Stimulated activated CD8-positive, alpha-beta memory T cell treated with anti-CD3 and anti-CD28 coated beads, Interleukin-7, amount 100 ng/mL, for 48 hours (primary cell): Measurements from ENCODE around the gene TTC13.
"Not testable (repeated sequence)": the region's sequence is repeated elsewhere in the genome, so short reads cannot be mapped to it uniquely, and the experiment has no call there.

Source experiments
- DNase-seq, 2 donors: peaks; one replicate each; pipeline ENCODE4 v3.0.0-alpha.2; 2020; ENCODE audit warnings: low read depth in 1 of 2; ENCODE audit errors: extremely low read depth in 1 of 2

The TTC13 gene

DNA sequence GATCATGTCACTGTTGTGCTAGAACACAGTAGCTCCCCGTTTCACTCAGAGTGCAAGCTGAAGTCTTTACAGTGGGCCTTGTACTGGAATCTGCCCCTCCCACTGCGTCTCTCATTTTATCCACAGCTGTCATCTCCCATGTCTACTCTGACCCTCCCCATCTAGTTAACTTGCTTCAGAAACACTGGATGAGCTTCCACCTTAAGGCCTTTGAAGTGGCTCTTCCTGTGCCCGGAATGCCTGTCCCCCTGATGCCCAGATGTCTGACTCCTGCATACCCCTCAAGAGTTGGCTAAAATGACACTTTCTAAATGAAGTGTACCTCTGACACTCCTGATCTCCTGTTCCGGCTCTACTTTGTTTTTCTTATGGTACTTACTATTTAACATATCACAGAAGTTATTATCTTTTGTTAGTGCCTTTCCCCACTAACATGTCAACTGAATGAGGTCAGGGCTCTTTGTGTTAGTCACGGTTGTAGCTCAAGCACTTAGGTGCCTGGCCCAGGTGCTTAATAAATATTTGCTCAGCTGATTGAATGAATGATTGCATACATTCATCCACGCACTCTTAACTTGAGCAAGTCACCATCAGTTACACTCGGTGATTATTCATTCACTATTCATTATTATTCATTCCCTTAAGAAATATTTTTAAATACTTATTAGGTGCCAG is 13.6 kb upstream of the TTC13 start:
- DNase-seq, result no peak

GRCh38 chr1:230987448-230987847 is 8.8 kb upstream of the TTC13 start:
- no peak for DNase-seq

DNA sequence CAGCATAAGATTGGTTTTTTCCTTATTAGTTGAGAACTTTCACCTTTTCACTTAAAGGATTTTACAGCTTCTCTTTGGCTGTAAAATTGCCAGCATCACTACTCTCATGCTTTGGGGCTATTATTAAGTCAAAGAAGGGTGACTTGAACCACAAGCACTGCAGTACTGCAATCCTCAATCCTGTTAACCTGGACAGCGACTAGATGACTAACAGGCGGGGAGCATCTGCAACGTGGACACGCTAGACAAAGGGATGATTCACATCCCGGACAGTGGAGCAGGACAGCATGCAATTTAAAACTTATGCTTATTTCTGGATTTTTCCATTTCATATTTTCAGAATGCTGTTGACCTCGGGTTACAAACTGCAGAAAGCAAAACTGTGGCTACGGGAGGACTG is 8.3 kb upstream of the TTC13 start:
- no peak for DNase-seq

DNA sequence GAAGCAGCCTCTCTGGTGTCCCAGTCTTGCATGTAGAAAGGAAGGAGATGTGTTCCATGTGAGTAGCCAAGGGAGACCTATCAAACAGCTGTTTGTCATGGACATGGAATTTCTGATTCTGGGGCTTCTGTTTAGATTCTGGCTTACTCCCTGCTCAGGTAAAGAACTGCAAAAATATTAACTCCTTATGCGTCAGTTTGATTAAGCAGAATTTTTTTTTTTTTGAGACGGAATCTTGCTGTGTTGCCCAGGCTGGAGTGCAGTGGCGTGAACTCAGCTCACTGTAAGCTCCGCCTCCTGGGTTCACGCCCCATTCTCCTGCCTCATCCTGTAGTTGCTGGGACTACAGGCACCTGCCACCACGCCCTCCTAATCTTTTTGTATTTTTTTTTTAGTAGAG is 7.0 kb upstream of the TTC13 start:
- no peak for DNase-seq

DNA sequence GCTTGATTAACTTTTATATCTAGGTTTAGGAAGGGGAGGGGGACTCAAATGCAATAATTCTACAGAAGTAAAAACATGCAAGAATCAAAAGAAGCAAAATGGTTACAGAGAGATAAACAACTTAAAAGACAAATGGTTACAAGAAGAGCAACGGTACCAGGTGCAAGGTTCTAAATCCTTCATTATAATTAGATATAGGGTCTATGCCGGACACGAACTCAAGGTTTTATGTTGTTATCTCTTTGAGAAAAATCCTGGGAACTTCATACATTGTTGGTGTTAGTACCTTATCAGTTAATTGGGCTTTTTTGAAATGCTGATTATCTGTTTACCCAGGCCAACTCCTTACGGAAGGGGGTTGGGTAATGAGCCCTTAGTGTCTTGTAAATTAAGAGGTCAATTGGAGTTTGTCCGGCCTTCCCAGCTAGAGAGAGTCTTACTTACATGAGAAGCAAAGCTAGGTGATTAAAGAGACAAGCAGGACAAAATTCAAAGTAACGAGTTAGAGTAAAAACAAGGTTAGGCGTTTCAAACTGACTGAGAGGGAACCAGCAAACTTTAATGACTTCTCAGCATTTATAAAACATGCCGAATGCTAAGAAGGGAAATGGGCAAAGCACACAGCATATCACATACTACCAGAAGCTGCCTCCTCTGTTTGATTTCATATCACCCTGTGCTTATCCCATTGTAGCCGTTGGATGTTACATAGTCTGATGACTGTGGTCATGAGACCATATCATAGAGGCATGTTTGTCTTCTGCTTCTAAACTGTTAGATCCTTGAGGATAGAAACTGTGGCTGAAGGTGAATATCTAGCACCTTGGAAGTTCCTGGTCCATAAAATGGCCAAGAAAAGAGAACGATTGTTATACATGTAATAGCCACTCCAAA is 6.2 kb upstream of the TTC13 start:
- DNase-seq, result not testable (repeated sequence)

- no peak for DNase-seq
Measured at GRCh38 chr1:230983811-230984210, 5.2 kb upstream of the TTC13 start.

DNA sequence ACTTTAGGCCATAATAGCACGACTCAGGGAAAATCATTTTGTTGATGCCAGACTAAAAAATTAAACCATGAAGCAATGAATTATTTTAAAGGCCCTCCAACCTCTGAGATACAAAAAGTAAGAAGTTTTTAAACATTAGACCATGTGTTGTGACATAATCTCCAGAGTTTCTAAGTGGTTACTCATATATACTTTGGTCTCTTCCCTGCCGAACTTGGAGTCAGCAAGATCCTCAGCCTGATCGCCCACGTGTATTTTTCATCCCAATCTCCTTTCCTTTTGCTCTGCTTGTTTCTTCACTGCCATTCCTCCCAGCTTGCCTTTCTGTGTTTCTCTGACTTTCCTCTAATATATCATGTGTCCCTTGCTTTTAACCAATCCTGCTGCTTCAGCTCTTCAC is 4.0 kb upstream of the TTC13 start:
- no peak for DNase-seq

GRCh38 chr1:230979952-230980351 is 1.3 kb upstream of the TTC13 start:
- no peak for DNase-seq

DNA sequence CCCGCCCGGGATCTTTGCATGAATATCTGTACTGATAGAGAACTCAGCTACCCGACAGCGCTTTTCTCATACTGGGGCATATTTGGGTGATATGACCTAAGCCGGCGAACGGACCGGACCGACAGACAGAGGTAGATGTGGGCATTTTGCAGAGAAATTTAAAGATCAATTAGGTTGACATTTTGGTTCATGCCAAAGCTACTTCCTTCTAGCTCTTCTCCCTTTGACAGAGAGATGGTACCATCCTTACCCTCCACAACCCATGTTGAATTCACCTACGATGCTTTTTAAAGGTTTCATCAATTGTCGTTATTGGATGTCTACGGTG is 692 bp upstream of the TTC13 start:
- no peak for DNase-seq

GRCh38 chr1:230977761-230978490 is 735 bp downstream of the TTC13 start:
- DNase-seq, result no peak

GRCh38 chr1:230976825-230977747 is 1.6 kb downstream of the TTC13 start:
- DNase-seq, result no peak

- no peak for DNase-seq
Measured at GRCh38 chr1:230976360-230976759, 2.3 kb downstream of the TTC13 start.

DNA sequence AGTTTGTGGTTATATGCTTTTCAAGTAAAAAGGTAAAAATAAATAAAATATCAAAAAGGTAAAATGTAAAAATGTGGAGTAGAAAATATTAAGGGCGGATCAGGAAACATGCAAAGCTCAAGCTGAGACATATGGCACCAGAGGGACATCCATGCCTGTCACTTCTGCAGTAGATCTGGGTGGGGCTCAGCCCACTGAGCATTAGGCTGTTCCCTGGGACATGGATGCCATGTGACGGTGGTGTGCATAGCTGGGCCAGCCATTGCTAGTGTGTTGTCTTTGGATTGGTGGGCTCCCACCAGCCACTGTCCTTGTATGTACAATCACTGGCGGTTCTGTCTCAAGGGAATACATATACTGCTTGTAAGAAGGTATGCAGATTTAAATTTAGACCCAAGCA is 3.0 kb downstream of the TTC13 start:
- no peak for DNase-seq

DNA sequence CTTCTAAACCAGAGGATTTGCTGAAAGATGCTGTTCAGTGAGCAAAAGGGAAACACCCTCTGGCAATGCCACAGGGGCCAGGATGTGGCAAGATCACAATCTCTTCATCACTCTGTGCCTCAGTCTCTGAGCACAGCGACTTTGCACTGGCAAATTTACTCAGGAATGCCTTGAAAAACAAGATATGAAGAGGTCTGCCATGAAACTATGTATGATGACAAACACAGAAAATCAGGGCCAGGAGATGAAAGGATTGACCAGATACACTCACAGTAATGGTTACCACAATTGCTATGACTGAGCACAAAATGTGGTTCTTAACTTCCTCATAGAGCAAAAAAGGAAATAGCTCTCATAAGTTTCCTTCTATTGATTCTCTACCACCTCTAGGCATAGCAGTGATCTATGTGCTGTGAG is 5.8 kb downstream of the TTC13 start:
- DNase-seq, result peak; percentile 20 to 63

- DNase-seq, result no peak
Measured at GRCh38 chr1:230971771-230972170, 6.9 kb downstream of the TTC13 start.

DNA sequence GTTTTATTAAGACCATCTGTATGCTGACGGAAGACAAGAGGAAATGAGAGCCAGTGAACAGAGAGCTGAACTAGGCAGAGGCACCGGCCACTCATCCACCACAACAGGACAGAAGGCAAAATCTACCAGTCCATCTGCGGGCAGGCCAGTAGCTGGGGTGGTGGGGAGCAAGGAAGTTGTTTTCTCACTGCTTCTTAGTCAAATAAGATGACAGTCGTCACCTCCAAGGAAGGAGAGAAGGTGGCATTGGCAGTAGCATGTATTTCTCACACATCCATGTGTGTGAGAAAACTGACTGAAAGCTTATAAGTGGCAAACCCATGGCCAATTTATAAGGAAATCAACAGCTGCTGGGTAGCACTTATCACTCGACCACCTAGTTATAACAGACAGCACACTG is 8.2 kb downstream of the TTC13 start:
- DNase-seq, result no peak

GRCh38 chr1:230966358-230966873 is 12.2 kb downstream of the TTC13 start:
- no peak for DNase-seq

DNA sequence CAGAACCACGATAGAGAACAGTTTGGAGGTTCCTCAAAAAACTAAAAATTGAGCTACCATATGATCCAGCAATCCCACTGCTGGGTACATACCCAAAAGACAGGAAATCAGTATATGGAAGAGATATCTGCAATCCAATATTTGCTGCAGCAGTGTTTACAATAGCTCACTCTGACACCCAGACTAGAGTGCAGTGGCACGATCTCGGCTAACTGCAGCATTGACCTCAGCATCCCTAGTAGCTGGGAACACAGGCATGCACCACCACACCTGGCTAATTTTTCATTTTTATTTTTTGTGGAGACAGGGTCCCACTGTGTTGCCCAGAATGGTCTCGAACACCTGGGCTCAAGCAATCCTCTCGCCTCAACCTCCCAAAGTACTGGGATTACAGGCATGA is 13.1 kb downstream of the TTC13 start:
- DNase-seq, result no peak

- DNase-seq, result no peak
Measured at GRCh38 chr1:230964896-230965295, 13.8 kb downstream of the TTC13 start.

DNA sequence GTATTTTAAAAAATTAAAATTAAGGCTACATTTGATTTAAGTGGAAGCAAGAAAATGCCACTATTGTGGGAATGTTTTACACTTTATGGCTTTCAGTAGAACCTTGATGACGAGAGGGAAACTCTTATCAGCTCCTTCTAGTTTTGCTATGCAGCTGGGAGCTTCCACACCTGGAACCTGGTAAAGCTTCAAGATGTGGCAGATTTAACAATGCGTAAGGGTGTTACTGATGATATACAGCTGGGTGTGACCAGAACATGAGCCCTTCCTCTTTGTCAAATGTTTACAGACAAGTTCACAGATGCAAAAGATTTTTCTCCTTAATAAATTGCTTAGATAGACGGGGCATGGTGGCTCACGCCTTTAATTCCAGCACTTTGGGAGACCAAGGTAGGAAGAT is 20.3 kb downstream of the TTC13 start:
- DNase-seq, result no peak

DNA sequence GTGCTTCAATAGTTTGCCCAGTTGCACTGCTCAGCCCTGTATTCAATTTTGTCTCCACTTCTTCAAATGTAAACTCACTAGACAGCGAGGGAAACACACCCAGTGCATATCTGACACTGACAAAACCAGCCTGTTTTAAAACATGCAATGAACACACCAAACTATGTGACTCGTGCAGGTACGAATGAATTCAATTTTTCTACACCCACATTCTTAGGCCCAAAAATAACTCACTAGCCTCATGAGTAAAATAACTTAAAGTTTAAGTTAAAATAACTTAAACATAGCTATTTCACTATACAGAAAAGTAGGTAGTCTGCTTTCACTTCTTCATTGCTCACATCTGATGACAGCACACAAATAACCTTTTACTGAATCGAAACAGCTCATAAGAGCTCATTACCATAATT is 21.1 kb downstream of the TTC13 start:
- DNase-seq, result no peak
